Ovary (tissue), 3 donors: ENCODE results near the gene GMPR.
A peak's percentile ranks its signal among the peaks of the same experiment; 100 is the strongest.

Experiments used
- POLR2A ChIP-seq: fragments of 450-650 bp; IDR thresholded peaks from one replicate; pipeline ENCODE4 v1.6.1; 2017; ENCODE audit warnings: antibody characterized with exemption, mild to moderate bottlenecking, moderate library complexity
- TF ChIP-seq, protein P1 (sequence below), 3 donors: fragments of 450-650 bp in 2 of 3; fragments of 200-600 bp in 1 of 3; IDR thresholded peaks; one replicate each; pipeline versions ENCODE4 v1.5.1 to v1.8.0; 2016 to 2022; ENCODE audit warnings: antibody characterized with exemption in 3 of 3, mild to moderate bottlenecking in 1 of 3
- donor health status: DM: no; HTN: no; CAD: no.

DNA sequence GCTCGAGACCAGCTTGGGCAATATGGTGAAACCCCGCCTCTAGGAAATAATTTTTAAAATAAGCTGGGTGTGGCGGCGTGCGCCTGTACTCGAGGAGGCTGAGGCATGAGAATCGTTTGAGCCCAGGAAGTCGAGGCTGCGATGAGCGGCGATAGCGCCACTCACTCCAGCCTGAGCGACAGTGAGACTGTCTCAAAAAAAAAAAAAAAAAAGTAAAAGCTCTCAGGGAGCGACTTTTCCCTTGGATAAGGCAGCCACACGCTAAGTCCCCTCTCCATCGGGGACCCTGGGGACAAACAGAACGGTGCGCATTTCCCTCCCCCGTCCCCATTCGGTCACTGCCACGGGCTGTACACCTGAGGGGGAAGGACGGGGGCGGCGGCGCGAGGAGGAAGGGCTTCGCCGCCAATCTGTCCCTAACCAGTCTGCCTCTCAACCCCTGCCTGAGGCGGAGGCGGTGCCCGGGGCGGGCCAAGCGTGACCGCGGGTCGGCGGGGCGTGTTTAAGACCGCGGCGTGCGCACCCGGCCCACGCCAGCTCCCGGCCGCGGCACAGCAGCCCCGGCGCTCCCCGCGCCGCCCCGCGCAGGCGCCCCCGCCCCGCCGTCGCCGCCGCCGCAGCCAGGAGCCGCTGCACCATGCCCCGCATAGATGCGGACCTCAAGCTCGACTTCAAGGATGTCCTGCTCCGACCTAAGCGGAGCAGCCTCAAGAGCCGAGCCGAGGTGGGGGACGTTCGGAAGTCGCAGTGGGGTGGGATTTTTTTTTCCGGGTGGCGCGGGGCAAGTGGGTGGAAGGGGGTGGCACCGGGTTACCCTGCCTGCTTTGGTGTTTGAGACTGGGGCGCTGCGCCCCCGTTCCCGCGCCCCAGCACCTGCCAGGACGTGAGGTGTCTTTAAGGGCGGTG is at the start of gene GMPR:
- TF ChIP-seq, protein P1, sequence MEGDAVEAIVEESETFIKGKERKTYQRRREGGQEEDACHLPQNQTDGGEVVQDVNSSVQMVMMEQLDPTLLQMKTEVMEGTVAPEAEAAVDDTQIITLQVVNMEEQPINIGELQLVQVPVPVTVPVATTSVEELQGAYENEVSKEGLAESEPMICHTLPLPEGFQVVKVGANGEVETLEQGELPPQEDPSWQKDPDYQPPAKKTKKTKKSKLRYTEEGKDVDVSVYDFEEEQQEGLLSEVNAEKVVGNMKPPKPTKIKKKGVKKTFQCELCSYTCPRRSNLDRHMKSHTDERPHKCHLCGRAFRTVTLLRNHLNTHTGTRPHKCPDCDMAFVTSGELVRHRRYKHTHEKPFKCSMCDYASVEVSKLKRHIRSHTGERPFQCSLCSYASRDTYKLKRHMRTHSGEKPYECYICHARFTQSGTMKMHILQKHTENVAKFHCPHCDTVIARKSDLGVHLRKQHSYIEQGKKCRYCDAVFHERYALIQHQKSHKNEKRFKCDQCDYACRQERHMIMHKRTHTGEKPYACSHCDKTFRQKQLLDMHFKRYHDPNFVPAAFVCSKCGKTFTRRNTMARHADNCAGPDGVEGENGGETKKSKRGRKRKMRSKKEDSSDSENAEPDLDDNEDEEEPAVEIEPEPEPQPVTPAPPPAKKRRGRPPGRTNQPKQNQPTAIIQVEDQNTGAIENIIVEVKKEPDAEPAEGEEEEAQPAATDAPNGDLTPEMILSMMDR (IDR thresholded peaks at IDR 0.05), result no peak
- peak; percentile 29 for TF ChIP-seq POLR2A
